Effector memory CD4-positive, alpha-beta T cell (primary cell): ENCODE results near the gene TSSK6.

Experiments used
- DNase-seq, 3 donors: peaks; one replicate each; pipeline ENCODE4 v3.0.0-alpha.2; 2020
- H3K27ac ChIP-seq: 2 replicates; pipeline ENCODE4 v1.7.0; 2013; ENCODE audit warnings: mild to moderate bottlenecking, low read length, moderate library complexity; ENCODE audit not compliant: insufficient read depth, poor library complexity, severe bottlenecking
- H3K27me3 ChIP-seq: replicated peaks from 2 replicates; pipeline ENCODE4 v1.7.0; 2013; ENCODE audit warnings: mild to moderate bottlenecking, low read length; ENCODE audit not compliant: insufficient read depth, control insufficient read depth, poor library complexity, severe bottlenecking
- H3K36me3 ChIP-seq: 2 replicates; pipeline ENCODE4 v1.7.0; 2013; ENCODE audit warnings: mild to moderate bottlenecking, low read length, moderate library complexity; ENCODE audit not compliant: control insufficient read depth, insufficient read depth
- H3K4me1 ChIP-seq: 2 replicates; pipeline ENCODE4 v1.7.0; 2013; ENCODE audit warnings: low read length, mild to moderate bottlenecking; ENCODE audit not compliant: control insufficient read depth, insufficient read depth, poor library complexity, severe bottlenecking
- H3K4me3 ChIP-seq: 2 replicates; pipeline ENCODE4 v1.7.0; 2013; ENCODE audit warnings: low read length, low read depth, mild to moderate bottlenecking; ENCODE audit not compliant: insufficient read depth, poor library complexity, severe bottlenecking
- H3K9me3 ChIP-seq: 2 replicates; pipeline ENCODE4 v1.7.0; 2013; ENCODE audit warnings: mild to moderate bottlenecking, low read length, moderate library complexity; ENCODE audit not compliant: control insufficient read depth

The TSSK6 gene

DNA sequence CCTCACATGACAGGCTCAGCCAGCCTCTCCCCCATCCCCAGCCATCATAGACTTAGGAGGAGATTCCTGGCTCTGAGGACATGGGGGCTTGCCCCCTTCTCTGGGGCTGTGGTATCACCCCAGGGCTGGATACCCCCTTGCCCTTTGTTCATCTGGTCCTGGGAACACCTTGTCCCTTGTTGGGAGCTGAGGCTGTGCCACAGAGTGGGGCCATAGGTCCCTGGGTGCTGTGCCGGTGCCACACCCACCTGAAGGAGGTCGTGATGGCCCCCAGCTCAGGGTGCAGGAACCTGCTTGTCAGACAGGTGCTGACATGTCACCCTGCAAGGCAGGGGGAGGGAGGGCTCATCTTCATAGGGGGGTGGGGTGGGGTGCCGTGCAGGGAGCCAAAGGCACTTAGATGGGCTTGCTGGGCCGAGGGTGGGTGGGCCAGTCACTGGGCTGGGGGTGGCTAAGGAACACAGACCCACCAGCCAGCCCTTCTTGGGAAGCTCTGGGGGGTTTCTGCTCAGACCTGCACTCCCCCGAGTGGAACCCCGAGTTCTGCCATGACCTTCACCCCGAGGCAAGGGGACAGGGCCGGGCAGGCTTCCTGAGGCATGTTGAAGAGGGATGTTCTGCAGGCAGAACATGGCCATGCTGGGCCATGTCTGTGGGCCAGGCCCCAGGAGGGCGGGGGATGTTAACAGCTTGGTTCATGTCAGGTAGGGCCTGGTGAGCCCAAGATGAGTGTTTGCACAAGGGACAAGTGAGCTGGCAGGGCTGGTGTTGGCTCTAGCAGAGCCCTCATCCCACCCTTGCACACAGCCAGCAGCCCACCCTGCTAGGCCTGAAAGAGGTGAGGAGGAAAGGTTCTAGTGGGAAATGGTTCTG, 28.0 kb downstream of the TSSK6 start:
- H3K4me3 ChIP-seq = no peak overlapping the region
- peak overlapping the region; percentile 87 for H3K27ac ChIP-seq
- peaks cover 13% of the 10 kb centered on the region for H3K36me3 ChIP-seq
- no peaks in the 10 kb centered on the region for H3K9me3 ChIP-seq
- peaks cover 39% of the 10 kb centered on the region for H3K4me1 ChIP-seq
- no peak for DNase-seq
- no peaks in the 10 kb centered on the region for H3K27me3 ChIP-seq

DNA sequence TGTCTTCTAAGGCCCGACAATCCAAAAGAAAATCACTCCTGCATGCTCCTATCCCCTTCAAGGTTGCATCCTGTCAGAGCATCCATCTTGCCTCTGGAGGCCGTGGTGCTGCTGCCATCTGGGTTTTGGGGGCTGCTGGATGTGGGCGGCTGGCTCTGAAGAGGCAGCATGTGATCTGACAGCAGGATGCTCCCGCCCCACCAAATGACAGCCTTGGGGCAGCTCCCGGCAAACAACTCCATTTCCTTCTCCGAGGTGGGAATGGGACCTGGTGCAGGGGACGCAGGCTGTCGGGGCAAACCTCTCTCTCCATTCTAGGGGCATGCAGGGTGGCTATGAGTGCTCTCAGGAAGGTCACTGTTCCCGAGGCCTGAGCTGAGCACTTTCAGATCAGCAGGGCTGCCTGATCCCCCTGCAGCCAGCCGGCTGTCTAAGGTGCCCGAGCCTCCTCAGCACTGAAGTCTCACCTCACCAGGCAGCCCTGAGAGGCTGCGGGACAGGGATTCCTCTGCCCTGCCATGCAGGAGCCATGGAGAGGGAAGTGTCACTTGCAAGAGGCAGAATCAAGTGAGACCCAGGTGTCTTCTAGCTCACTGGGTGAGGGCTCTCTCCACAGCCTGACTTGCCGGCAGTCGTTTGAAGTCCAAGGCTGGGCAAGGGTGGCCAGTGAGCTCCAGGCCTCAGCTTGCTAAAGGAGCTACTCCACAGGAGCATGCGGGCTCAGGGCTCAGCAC, 28.8 kb downstream of the TSSK6 start:
- Histone ChIP-seq H3K4me3 (no peak overlapping the region), H3K36me3 (peaks cover 16% of the 10 kb centered on the region), H3K4me1 (peaks cover 39% of the 10 kb centered on the region), H3K9me3 (no peaks in the 10 kb centered on the region), H3K27me3 (no peaks in the 10 kb centered on the region), H3K27ac (peak overlapping the region; percentile 87)
- no peak for DNase-seq

DNA sequence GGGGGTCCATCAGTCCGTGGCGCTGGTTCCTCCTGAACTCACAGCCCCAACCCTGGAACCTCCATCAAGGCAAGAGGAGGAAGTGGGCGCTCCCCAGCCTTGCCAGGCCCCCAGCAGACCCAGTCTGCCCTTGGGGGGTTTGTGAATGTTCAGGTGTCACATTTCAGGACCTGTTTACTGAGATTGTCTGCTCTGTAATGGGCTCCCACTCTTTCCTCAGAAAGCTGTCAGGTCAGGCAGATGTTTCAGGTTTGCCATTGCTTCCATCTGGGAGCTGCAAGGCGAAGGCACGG, 29.4 kb downstream of the TSSK6 start:
- H3K4me1 ChIP-seq = peaks cover 39% of the 10 kb centered on the region

DNA sequence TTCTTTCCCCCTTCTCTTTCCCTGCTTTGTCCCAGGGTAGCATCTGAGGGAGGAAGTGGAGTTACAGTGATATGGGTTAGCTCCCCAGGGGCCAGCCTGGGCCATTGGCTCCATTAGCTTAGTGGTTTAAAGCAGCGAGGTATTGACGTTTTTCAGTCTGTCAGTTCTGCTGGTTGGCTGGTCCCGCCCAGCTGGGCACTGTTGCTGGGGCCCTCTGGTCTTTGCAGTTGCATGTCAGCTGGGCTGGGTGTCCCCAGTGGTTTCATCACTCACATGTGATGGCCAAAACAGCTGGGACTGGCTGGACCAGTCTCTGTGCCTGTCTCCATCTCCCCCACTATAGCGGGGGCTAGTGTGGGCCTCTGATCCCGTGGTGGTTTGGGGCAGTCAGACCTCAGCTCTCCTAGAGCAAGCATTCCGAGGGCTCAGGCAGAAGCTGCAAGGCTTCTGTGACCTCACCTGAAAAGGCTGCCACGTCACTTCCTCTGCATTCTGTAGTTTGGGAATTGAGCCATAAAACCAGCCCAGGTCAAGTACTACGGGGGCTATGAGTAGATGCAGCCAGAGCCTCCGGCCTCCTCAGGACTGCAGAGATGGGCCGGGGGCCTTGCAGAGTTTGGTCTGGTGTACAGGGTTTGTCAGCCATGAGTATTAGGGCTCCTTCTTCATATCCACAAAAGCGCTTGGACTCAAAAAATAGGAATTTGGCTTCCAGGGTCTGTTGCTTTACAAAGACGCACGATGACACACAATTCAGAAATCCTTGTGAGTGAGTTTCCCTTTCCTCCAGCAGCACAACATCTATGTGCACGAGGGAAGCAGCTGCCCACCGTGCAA, 30.0 kb downstream of the TSSK6 start:
- Histone ChIP-seq H3K4me1 (peaks cover 39% of the 10 kb centered on the region), H3K27ac (peak overlapping the region; percentile 32), H3K36me3 (peaks cover 21% of the 10 kb centered on the region), H3K4me3 (no peak overlapping the region), H3K27me3 (no peaks in the 10 kb centered on the region), H3K9me3 (no peaks in the 10 kb centered on the region)
- no peak for DNase-seq

More for the DNA sequence above, 29.4 kb downstream of the TSSK6 start:
- H3K27ac ChIP-seq = peak overlapping the region; percentile 32
- H3K4me3 ChIP-seq = no peak overlapping the region
- no peak for DNase-seq
- no peaks in the 10 kb centered on the region for H3K27me3 ChIP-seq
- no peaks in the 10 kb centered on the region for H3K9me3 ChIP-seq
- peaks cover 21% of the 10 kb centered on the region for H3K36me3 ChIP-seq

DNA sequence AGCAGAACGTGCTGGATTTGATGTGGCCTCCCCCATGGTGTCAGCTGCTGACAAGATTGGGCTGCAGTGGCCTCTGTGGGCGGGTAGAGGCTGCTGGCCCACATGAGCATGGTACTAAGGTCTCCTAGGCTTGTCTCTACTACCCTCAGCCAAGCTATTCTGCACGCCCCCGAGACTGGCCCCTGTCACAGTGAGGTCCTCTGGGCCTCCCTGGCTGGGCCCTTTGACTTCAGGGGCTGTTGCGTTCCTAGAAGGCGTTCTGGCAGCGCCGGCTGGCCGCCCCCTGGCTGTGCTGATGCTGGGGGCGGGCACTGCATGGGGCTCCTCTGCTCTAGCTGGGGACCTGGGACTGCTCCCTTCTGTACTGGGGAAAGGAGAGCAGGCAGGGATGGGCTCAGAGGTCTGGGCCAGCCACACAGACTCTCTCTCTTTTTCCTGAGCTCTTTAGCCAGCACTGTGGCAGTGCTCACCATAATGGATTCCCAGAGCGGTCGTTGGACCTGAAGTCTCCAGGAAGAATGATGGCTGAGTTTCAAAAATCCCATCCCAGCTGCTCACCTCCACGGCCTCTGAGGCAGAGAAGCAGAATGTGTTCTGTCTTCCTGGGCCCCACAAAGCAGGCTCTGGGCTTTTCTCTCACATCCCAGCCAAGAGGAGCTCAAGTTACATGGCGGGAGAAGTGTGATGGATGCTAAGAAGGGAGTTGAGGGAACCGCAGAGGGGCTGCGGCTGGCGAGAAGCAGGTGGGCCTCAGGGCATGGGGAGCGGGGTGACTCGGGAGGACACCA, 32.3 kb downstream of the TSSK6 start:
- Histone ChIP-seq H3K4me3 (no peak overlapping the region), H3K36me3 (peaks cover 28% of the 10 kb centered on the region), H3K27ac (no peak overlapping the region), H3K27me3 (no peaks in the 10 kb centered on the region), H3K9me3 (no peaks in the 10 kb centered on the region), H3K4me1 (peaks cover 18% of the 10 kb centered on the region)
- DNase-seq = no peak

DNA sequence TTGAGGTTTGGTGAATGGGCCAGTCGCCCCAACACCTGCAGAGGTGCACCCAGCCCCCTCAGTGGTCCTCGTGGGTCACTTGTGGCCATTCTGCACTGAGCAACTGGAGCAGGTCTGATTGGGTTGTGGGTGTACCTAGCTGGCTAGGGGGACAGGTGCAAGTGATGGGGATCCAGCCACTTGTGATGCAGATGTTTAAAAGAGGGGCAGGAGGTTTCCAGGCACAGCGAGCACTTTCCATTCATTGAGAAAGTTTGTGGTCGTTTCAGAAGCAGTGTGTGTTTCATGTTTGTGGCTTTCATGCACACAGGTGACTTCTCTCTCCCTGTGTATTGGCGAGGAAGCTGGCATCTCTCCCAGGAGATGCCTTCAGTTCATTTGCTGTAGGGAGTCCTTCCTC, 34.7 kb downstream of the TSSK6 start:
- no peaks in the 10 kb centered on the region for H3K9me3 ChIP-seq
- H3K36me3 ChIP-seq = peaks cover 23% of the 10 kb centered on the region
- H3K27me3 ChIP-seq = no peaks in the 10 kb centered on the region
- no peak overlapping the region for H3K4me3 ChIP-seq
- DNase-seq = no peak
- H3K27ac ChIP-seq = no peak overlapping the region
- H3K4me1 ChIP-seq = peaks cover 13% of the 10 kb centered on the region

DNA sequence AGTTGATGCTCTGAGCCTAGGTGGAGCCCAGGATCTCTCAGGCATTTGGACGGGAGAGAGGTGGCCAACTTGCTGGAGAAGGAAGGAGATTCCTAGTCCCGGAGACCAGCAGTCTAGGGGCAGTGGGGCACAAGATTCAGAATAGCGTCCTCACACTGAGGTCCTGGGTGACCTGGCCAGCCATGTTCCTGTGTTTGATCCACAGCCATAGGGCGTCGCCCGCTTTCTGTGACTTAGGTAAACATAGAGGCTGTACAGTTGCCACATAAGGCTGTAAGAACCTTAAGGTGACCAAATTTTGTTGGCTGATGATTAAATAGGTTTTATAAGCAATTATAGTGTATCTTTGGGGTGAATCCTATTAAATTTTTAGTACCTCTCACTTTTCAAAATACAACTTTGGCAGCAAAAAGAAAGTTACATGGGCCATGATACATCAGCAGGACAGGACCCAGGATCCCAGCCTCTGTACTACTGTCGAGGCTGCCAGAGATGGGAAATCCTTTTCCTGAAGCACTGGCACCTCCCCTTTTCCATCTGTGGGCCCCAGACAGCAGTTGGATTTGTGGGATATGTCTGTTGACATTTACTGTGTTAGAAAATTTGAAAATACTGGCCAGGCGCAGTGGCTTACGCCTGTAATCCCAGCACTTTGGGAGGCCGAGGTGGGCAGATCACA, 37.5 kb downstream of the TSSK6 start:
- DNase-seq = no peak
- H3K9me3 ChIP-seq = no peaks in the 10 kb centered on the region
- peaks cover 18% of the 10 kb centered on the region for H3K36me3 ChIP-seq
- H3K27ac ChIP-seq = no peak overlapping the region
- H3K4me3 ChIP-seq = no peak overlapping the region
- peaks cover 37% of the 10 kb centered on the region for H3K4me1 ChIP-seq
- no peaks in the 10 kb centered on the region for H3K27me3 ChIP-seq

DNA sequence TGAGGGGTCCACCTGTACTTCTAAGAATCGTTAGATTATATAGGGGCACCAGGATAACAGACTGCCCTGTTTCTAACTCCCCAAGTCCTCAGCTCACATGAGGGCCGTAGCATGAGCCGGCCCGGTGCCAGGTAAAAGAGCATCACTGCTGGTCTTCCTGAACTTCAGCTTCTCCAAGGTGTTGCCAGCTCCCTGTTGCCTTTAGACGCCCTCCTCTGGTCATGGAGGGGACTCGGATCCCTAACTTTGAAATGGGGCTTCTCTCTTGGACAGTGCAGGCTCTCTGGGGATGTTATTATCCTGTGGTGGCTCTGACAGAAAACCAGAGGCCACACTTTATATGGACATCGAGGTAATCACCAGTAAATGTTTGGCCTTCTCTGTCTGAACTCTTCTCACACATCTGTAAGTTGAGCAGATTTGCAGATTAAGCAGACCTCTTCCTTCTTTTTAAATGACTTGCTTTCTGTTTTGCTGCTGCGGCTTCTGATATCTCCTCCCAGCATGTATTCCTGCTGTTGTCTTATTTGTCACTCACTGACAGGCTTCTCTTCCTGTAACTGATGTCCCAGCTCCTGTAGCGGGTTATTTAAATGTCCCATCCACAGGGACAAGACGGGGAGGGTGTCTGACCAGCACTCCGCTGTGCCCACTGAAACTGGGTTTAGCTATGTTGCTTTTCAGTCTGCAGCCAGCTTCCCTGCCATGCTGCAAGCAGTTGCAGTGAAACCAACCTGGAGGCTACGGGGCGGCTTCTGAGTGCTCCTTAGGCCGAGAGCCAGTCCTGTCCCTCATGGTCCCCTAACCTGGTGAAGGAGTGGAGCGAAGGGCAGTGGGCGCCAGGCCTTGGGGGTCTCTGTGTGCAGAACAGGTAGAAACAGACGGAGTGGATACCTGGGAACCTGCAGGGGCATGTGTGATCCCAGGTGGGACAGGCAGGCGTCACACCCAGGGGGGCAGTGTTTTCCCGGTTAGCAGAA, 39.2 kb downstream of the TSSK6 start:
- H3K4me1 ChIP-seq = peaks cover 48% of the 10 kb centered on the region
- DNase-seq = no peak
- H3K9me3 ChIP-seq = no peaks in the 10 kb centered on the region
- no peak overlapping the region for H3K4me3 ChIP-seq
- no peaks in the 10 kb centered on the region for H3K27me3 ChIP-seq
- peaks cover 9% of the 10 kb centered on the region for H3K36me3 ChIP-seq
- H3K27ac ChIP-seq = peak overlapping the region; percentile 36
